Loucy (cell line): Measurements from ENCODE around the gene IFNG.

Source experiments
- H2AFZ ChIP-seq: fragments of 200-600 bp; sonication (generic); 2 replicates; pipeline ENCODE4 v1.6.0; 2016; ENCODE audit warnings: antibody characterized with exemption, mild to moderate bottlenecking, low read length, moderate library complexity
- H3F3A ChIP-seq: fragments of 200-600 bp; 2 replicates; pipeline ENCODE4 v1.6.0; 2016; ENCODE audit warnings: antibody characterized with exemption, low read depth, mild to moderate bottlenecking
- H3K27me3 ChIP-seq: fragments of 200-600 bp; sonication (generic); 2 replicates; pipeline ENCODE4 v1.6.1; 2014; ENCODE audit warnings: low read length, mild to moderate bottlenecking; ENCODE audit not compliant: insufficient read depth, poor library complexity, severe bottlenecking
- H3K36me3 ChIP-seq: fragments of 200-600 bp; sonication (generic); 2 replicates; pipeline ENCODE4 v1.6.1; 2016; ENCODE audit warnings: low read length; ENCODE audit not compliant: insufficient read depth
- H3K4me1 ChIP-seq: fragments of 200-600 bp; sonication (generic); 2 replicates; pipeline ENCODE4 v1.5.1; 2014; ENCODE audit warnings: low read length, mild to moderate bottlenecking; ENCODE audit not compliant: insufficient read depth, poor library complexity, severe bottlenecking
- H3K4me2 ChIP-seq: fragments of 200-600 bp; sonication (generic); 2 replicates; pipeline ENCODE4 v1.6.0; 2014; ENCODE audit warnings: antibody characterized with exemption, low read length, low read depth, mild to moderate bottlenecking; ENCODE audit not compliant: poor library complexity, severe bottlenecking
- H3K4me3 ChIP-seq: fragments of 200-600 bp; sonication (generic); 2 replicates; pipeline ENCODE4 v1.5.1; 2014; ENCODE audit warnings: low read length, mild to moderate bottlenecking, mixed read lengths; ENCODE audit not compliant: poor library complexity, severe bottlenecking
- H3K79me2 ChIP-seq: fragments of 200-600 bp; sonication (generic); 2 replicates; pipeline ENCODE4 v1.6.1; 2014; ENCODE audit warnings: low read length; ENCODE audit not compliant: insufficient read depth
- H3K9ac ChIP-seq: fragments of 200-600 bp; sonication (generic); 2 replicates; pipeline ENCODE4 v1.6.0; 2014; ENCODE audit warnings: mild to moderate bottlenecking, low read depth, low read length, moderate library complexity; ENCODE audit not compliant: poor library complexity, severe bottlenecking
- H3K9me2 ChIP-seq: fragments of 200-600 bp; sonication (generic); replicated peaks from 2 replicates; pipeline ENCODE4 v1.6.1; 2016; ENCODE audit warnings: low read depth, low read length, mixed read lengths
- H3K9me3 ChIP-seq: fragments of 200-600 bp; sonication (generic); 2 replicates; pipeline ENCODE4 v1.6.1; 2014; ENCODE audit warnings: mild to moderate bottlenecking, antibody characterized with exemption, low read length, low read depth; ENCODE audit not compliant: insufficient read depth
- H4K20me1 ChIP-seq: fragments of 200-600 bp; sonication (generic); 2 replicates; pipeline ENCODE4 v1.6.0; 2014; ENCODE audit warnings: antibody characterized with exemption, low read length, mild to moderate bottlenecking; ENCODE audit not compliant: insufficient read depth, poor library complexity, severe bottlenecking
- CTCF ChIP-seq: fragments of 200-600 bp; sonication (generic); conservative IDR thresholded peaks from 2 replicates; pipeline ENCODE4 v1.5.1; 2014; ENCODE audit warnings: mild to moderate bottlenecking, antibody characterized with exemption, low read length
- EZH2phosphoT487 ChIP-seq: fragments of 200-600 bp; IDR thresholded peaks from 2 replicates; pipeline ENCODE4 v1.6.1; 2018; ENCODE audit warnings: antibody characterized with exemption, mild to moderate bottlenecking, moderate library complexity, borderline replicate concordance

Gene IFNG

GRCh38 chr12:68106660-68107059, 52.9 kb downstream of the IFNG start:
- Histone ChIP-seq H3K79me2 (no peaks in the 10 kb centered on the region), H3K9me2 (no peaks in the 10 kb centered on the region), H3K4me1 (no peaks in the 10 kb centered on the region), H3K36me3 (no peaks in the 10 kb centered on the region), H3F3A (no peaks in the 10 kb centered on the region), H3K4me3 (no peak overlapping the region), H3K27me3 (no peaks in the 10 kb centered on the region), H3K9ac (no peak overlapping the region), H4K20me1 (no peaks in the 10 kb centered on the region), H3K4me2 (no peak overlapping the region), H2AFZ (no peak overlapping the region), H3K9me3 (no peaks in the 10 kb centered on the region)
- no peak for TF ChIP-seq CTCF
- TF ChIP-seq EZH2phosphoT487, result no peak

GRCh38 chr12:68106160-68106559, 53.4 kb downstream of the IFNG start:
- no peaks in the 10 kb centered on the region for H3K4me1 ChIP-seq
- no peaks in the 10 kb centered on the region for H3K36me3 ChIP-seq

More at GRCh38 chr12:68106160-68106559, 53.4 kb downstream of the IFNG start:
- Histone ChIP-seq H2AFZ (no peak overlapping the region), H3F3A (no peaks in the 10 kb centered on the region), H4K20me1 (no peaks in the 10 kb centered on the region), H3K9ac (no peak overlapping the region), H3K4me3 (no peak overlapping the region), H3K4me2 (no peak overlapping the region), H3K27me3 (no peaks in the 10 kb centered on the region), H3K9me3 (no peaks in the 10 kb centered on the region), H3K9me2 (no peaks in the 10 kb centered on the region), H3K79me2 (no peaks in the 10 kb centered on the region)
- TF ChIP-seq EZH2phosphoT487, result no peak
- no peak for TF ChIP-seq CTCF
